Adrenal gland (tissue), 12 donors: ENCODE data around the gene CCNK. TPM values are rescaled to one million over a fixed set of nuclear protein-coding genes. Genes with fewer than 3 reads are reported as not detected.

Source experiments
- DNase-seq, 7 donors: peaks; one replicate each; pipeline ENCODE4 v3.0.0-alpha.2; 2019 to 2020
- H3K27ac ChIP-seq, 5 donors: fragments of 200-600 bp; sonication (generic) in 4 of 5; 1 replicate in 3 of 5; 2 replicates in 2 of 5; pipeline versions ENCODE4 v1.5.1 to v1.8.0; 2016 to 2020; ENCODE audit warnings: mild to moderate bottlenecking in 1 of 5
- H3K27me3 ChIP-seq: fragments of 200-600 bp; 2 replicates; pipeline ENCODE4 v1.8.0; 2021
- H3K36me3 ChIP-seq, 2 donors: fragments of 200-600 bp; replicated peaks in 1 of 2; 1 replicate in 1 of 2; 2 replicates in 1 of 2; pipeline versions ENCODE4 v1.5.1 to v1.8.0; 2018 to 2022
- H3K4me1 ChIP-seq, 2 donors: fragments of 200-600 bp; replicated peaks in 1 of 2; 1 replicate in 1 of 2; 2 replicates in 1 of 2; pipeline versions ENCODE4 v1.5.1 to v1.8.0; 2018 to 2021
- H3K4me3 ChIP-seq, 4 donors: fragments of 200-600 bp; sonication (generic) in 3 of 4; one replicate each; pipeline ENCODE4 v1.5.1; 2016 to 2018
- H3K9me3 ChIP-seq, 3 donors: fragments of 200-600 bp; sonication (generic) in 1 of 3; replicated peaks in 1 of 3; 1 replicate in 2 of 3; 2 replicates in 1 of 3; pipeline versions ENCODE4 v1.5.1 to v1.8.0; 2016 to 2021
- POLR2A ChIP-seq, 2 donors: fragments of 450-650 bp; IDR thresholded peaks; one replicate each; pipeline ENCODE4 v1.6.1; 2017; ENCODE audit warnings: antibody characterized with exemption in 2 of 2, mild to moderate bottlenecking in 2 of 2, moderate library complexity in 1 of 2
- WGBS, 4 donors: extraction: QIAGEN DNeasy Blood & Tissue Kit in 2 of 4; methylation state at CpG; one replicate each; pipeline versions ENCODE4 v1.1.5 to v1.1.7; 2013 to 2017; 5-methylcytosine and 5-hydroxymethylcytosine counted together
- intact Hi-C, 2 donors: fragments of 100-400 bp; cut with DNase I; formaldehyde crosslinking; loops; one replicate each; pipeline versions ENCODE4 v1.14.1 to v1.15.0; 2022 to 2023
- polyA plus RNA-seq, 3 donors: library from polyadenylated mRNA; stranded (reverse); fragments of 200-250 nt in 2 of 3; fragments of 350-450 nt in 1 of 3; fragmentation: Illumina TruSeq in 1 of 3; extraction: RNeasy Lipid Tissue Mini Kit (QIAGEN cat#74804) in 1 of 3; gene quantifications; one replicate each; pipeline ENCODE4 v1.2.3, GENCODE V29; 2013 to 2014
- total RNA-seq, 9 donors: library from RNA; depleted of rRNA in 4 of 9; stranded (reverse); fragments of >200 nt in 4 of 9; fragments of 120-200 nt in 1 of 9; fragmentation: NEBNext Ultra II Directional in 1 of 9; extraction: Animal tissue kit (Norgen Biotek cat#: 25700) in 1 of 9; gene quantifications; one replicate each; pipeline versions ENCODE4 v1.1.0 to v1.2.4, GENCODE V29; 2013 to 2023
- TF ChIP-seq, protein P1 (sequence below), 6 experiments: fragments of 450-650 bp in 4 of 6; fragments of 200-600 bp in 2 of 6; sonication (generic) in 1 of 6; IDR thresholded peaks; 1 replicate in 5 of 6; 2 replicates in 1 of 6; pipeline versions ENCODE4 v1.5.1 to v1.8.0; 2016 to 2021; ENCODE audit warnings: antibody characterized with exemption in 6 of 6, mild to moderate bottlenecking in 2 of 6, moderate library complexity in 1 of 6
- donor health status: healthy with polysubstance abuse.
- donor health status: Bipolar disorder and iron deficiency.
- donor health status: DM: yes; HTN: yes; CAD: no.
- donor health status: DM: no; HTN: no; CAD: no.
- donor health status: DM: no; HTN: no; CAD: no.
- donor health status: DM: yes; HTN: yes; CAD: no.

CCNK gene
- total and polyA plus RNA-seq, 12 donors, result 9.9 to 44.3 (median 20.2) TPM

DNA sequence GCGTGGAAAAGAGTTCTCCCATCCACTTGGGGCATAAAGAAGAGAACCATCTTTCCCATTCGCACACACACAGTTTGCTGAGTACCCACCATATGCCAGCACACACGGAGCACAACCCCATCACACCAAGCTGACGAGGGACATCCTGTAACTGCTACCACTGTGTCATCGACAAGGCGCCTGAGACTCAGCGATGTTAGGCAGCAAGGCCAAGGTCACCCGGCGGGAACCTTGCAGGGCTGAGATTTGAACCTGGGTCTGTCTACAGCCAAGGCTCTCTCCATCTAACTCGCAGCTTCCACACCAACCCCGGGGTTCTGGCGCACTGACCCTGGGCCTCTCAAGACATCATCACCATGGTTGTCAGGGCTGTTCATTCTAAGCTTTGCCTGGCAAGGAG lies 62.8 kb downstream of the CCNK start:
- Histone ChIP-seq H3K36me3 (no peaks in the 10 kb centered on the region), H3K27me3 (no peaks in the 10 kb centered on the region), H3K4me1 (peaks cover 17 to 36% of the 10 kb centered on the region in 2 donors), H3K9me3 (no peaks in the 10 kb centered on the region), H3K27ac (peak overlapping the region in 4 of 5 donors; percentile 14 to 65 (median 51)), H3K4me3 (no peak overlapping the region)
- intact Hi-C loops, result no loop called here
- DNase-seq, result peak in 3 of 7 donors; percentile 50 to 56 (median 52)
- no peak for TF ChIP-seq POLR2A (IDR thresholded peaks at IDR 0.05)
- TF ChIP-seq, protein P1, sequence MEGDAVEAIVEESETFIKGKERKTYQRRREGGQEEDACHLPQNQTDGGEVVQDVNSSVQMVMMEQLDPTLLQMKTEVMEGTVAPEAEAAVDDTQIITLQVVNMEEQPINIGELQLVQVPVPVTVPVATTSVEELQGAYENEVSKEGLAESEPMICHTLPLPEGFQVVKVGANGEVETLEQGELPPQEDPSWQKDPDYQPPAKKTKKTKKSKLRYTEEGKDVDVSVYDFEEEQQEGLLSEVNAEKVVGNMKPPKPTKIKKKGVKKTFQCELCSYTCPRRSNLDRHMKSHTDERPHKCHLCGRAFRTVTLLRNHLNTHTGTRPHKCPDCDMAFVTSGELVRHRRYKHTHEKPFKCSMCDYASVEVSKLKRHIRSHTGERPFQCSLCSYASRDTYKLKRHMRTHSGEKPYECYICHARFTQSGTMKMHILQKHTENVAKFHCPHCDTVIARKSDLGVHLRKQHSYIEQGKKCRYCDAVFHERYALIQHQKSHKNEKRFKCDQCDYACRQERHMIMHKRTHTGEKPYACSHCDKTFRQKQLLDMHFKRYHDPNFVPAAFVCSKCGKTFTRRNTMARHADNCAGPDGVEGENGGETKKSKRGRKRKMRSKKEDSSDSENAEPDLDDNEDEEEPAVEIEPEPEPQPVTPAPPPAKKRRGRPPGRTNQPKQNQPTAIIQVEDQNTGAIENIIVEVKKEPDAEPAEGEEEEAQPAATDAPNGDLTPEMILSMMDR (IDR thresholded peaks at IDR 0.05), result no peak
- 62 to 73% (median 65%) methylated on average over 4 to 12 of the region's 12 CpGs for WGBS, 4 donors

DNA sequence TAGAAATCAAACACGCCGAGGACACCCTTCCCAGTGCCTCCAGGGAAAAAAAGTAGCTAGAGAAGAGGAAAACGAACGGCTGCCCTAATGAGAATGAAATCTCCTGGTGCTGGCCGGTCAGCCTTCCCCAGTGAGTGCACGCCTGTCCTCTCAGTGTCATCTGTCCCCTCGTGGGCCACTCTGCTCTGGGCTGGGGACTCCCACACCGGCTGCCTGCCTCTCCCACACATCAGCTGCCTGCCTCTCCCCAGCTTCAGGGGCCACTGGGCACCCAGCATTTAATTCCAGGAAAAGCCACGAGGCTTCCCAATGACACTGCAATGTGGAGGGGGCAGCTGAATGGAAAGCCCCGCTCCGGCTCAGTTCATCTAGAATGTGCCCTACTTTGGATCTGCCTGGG lies 63.8 kb downstream of the CCNK start:
- Histone ChIP-seq H3K4me1 (peaks cover 22 to 47% of the 10 kb centered on the region in 2 donors), H3K9me3 (no peaks in the 10 kb centered on the region), H3K4me3 (no peak overlapping the region), H3K27ac (peak overlapping the region in 4 of 5 donors; percentile 14 to 65 (median 51)), H3K36me3 (no peaks in the 10 kb centered on the region), H3K27me3 (no peaks in the 10 kb centered on the region)
- no peak for DNase-seq
- WGBS, 4 donors, result 39 to 41% (median 40%) methylated on average over 7 to 11 of the region's 11 CpGs; no CpG with 5 or more reads in 1 of the 4 donors
- intact Hi-C loops, result no loop called here
- TF ChIP-seq, protein P1 (IDR thresholded peaks at IDR 0.05), result no peak
- TF ChIP-seq POLR2A (IDR thresholded peaks at IDR 0.05), result no peak

DNA sequence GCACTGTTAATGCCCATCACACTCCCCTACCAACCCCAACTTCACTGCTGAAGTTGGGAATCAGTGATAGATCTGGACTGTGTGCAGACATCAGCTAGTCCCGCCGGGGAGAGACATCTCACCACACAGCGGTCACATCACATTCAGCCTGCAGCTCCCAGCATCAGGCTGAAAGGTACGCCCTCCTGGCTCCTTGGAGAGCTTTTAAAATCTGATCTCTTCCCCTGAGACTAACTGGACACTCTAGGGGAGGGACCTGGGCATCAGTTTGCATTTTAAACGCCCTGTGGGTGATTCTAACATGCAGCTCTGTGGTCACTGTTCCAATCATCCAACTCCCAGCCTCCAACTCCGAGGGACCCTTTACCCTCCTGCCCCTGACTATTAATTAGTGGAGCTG lies 64.4 kb downstream of the CCNK start:
- Histone ChIP-seq H3K27ac (peak overlapping the region in 1 of 5 donors; percentile 61), H3K36me3 (no peaks in the 10 kb centered on the region), H3K27me3 (no peaks in the 10 kb centered on the region), H3K4me1 (peaks cover 26 to 52% of the 10 kb centered on the region in 2 donors), H3K4me3 (no peak overlapping the region), H3K9me3 (no peaks in the 10 kb centered on the region)
- TF ChIP-seq, protein P1 (IDR thresholded peaks at IDR 0.05), result no peak
- TF ChIP-seq POLR2A (IDR thresholded peaks at IDR 0.05), result no peak
- no peak for DNase-seq
- intact Hi-C loops, result no loop called here
- WGBS, 4 donors, result 76 to 91% (median 80%) methylated on average over 6 of the region's 6 CpGs

DNA sequence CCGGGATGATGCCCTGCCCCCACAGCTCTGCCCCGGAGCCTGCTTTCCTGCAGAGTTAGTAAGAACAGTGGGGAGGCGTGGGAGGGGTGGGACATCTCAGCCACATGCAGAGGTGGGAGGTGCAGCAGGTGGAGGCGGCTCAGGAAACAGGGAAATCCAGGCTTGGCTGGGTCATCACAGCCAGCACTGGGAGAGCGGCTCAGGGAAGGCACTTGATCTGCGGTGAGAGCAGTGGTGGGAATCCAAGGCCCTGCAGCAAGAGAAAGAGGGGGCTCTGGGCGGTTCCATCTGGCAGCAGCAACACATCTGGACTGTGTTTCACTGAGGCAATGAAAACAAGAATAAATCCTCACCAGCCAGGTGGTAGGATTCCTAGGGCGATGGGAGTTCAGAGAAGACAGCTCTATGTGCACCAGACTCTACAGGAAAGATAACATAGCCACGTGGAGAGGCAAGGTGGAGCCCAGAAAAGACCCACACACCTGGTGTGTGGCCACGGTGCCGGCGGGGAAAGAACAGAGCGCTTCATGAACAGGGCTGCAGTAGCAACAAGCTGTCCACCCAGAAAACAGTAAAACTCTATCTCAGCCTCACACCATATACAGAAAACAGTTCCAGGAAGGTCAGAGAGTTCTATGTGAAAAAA lies 65.1 kb downstream of the CCNK start:
- intact Hi-C loops, result no loop called here
- H3K27ac ChIP-seq, result no peak overlapping the region
- H3K4me3 ChIP-seq, result no peak overlapping the region
- 70 to 81% (median 75%) methylated on average over 11 to 13 of the region's 13 CpGs for WGBS, 4 donors
- no peaks in the 10 kb centered on the region for H3K36me3 ChIP-seq
- no peak for TF ChIP-seq POLR2A (IDR thresholded peaks at IDR 0.05)
- TF ChIP-seq, protein P1 (IDR thresholded peaks at IDR 0.05), result no peak
- DNase-seq, result no peak
- peaks cover 31 to 57% of the 10 kb centered on the region in 2 donors for H3K4me1 ChIP-seq
- no peaks in the 10 kb centered on the region for H3K27me3 ChIP-seq
- H3K9me3 ChIP-seq, result no peaks in the 10 kb centered on the region
